Lower leg skin (tissue), 4 donors: ENCODE measurements around the gene ZFPM1. TPM values are rescaled to one million over a fixed set of nuclear protein-coding genes. Genes with fewer than 3 reads are reported as not detected.

Experiments
- DNase-seq, 2 donors: peaks; one replicate each; pipeline ENCODE4 v3.0.0-alpha.2; 2019; ENCODE audit warnings: low spot score in 2 of 2
- H3K4me3 ChIP-seq: fragments of 200-600 bp; sonication (generic); 2 replicates; pipeline ENCODE4 v1.5.1; 2017; ENCODE audit warnings: mild to moderate bottlenecking, low read depth; ENCODE audit not compliant: poor library complexity, severe bottlenecking
- POLR2A ChIP-seq, 2 donors: fragments of 450-650 bp; IDR thresholded peaks; one replicate each; pipeline ENCODE4 v1.6.1; 2016 to 2017; ENCODE audit warnings: antibody characterized with exemption in 2 of 2, mild to moderate bottlenecking in 1 of 2, moderate library complexity in 1 of 2
- WGBS, 2 donors: methylation state at CpG; one replicate each; pipeline ENCODE4 v1.1.5; 2018; 5-methylcytosine and 5-hydroxymethylcytosine counted together
- intact Hi-C: fragments of 100-400 bp; cut with DNase I; formaldehyde crosslinking; loops from one replicate; pipeline ENCODE4 v1.15.0; 2023; ENCODE audit warnings: low total_unique reads
- total RNA-seq, 4 donors: library from RNA; depleted of rRNA; stranded (reverse); fragments of >200 nt; gene quantifications; one replicate each; pipeline ENCODE4 v1.1.0, GENCODE V29; 2016
- TF ChIP-seq, protein P1 (sequence below), 3 donors: fragments of 450-650 bp; IDR thresholded peaks; one replicate each; pipeline ENCODE4 v1.5.1; 2016; ENCODE audit warnings: antibody characterized with exemption in 3 of 3, mild to moderate bottlenecking in 3 of 3, moderate library complexity in 2 of 3

The ZFPM1 gene
- total RNA-seq, 4 donors from 2014 or later: 2.0 to 4.0 (median 3.1) TPM

DNA sequence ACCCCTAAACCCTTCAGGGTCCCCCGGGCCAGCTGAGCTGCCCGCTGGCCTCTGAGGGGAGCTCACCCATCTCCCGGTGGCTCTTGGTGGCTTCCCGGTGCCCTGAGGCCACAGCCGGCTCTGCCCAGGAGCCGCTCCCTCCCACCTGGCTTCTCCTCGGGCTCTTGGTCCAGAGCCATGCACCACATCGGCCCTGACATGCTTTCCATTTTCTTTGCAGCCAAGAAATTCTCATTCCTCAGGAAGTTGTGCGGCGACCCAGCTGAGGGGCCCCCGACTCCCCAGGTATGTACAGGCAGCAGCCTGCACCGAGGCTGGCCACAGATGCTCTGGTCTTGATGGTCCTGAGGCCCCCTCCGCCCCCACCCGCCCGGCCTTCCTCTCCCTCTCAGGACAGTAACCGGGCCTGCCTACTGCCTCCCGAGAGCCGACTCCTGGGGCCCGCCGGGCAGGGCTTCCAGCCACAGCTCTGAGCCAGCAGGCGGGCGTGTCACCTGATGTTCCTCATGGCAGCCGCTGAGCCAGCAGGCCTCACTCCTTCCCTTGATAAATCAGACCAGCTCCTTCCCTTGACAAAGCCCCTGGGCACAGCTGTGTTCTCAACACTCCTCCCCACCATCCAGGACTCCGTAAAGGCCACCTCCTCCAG is 28.4 kb upstream of the ZFPM1 start:
- TF ChIP-seq, protein P1, sequence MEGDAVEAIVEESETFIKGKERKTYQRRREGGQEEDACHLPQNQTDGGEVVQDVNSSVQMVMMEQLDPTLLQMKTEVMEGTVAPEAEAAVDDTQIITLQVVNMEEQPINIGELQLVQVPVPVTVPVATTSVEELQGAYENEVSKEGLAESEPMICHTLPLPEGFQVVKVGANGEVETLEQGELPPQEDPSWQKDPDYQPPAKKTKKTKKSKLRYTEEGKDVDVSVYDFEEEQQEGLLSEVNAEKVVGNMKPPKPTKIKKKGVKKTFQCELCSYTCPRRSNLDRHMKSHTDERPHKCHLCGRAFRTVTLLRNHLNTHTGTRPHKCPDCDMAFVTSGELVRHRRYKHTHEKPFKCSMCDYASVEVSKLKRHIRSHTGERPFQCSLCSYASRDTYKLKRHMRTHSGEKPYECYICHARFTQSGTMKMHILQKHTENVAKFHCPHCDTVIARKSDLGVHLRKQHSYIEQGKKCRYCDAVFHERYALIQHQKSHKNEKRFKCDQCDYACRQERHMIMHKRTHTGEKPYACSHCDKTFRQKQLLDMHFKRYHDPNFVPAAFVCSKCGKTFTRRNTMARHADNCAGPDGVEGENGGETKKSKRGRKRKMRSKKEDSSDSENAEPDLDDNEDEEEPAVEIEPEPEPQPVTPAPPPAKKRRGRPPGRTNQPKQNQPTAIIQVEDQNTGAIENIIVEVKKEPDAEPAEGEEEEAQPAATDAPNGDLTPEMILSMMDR (IDR thresholded peaks at IDR 0.05): no peak
- no peak overlapping the region for H3K4me3 ChIP-seq
- WGBS, 2 donors: 30 to 37% methylated on average over 22 to 24 of the region's 24 CpGs
- DNase-seq: peak in 1 of 2 donors; percentile 40
- intact Hi-C loops: no loop called here

DNA sequence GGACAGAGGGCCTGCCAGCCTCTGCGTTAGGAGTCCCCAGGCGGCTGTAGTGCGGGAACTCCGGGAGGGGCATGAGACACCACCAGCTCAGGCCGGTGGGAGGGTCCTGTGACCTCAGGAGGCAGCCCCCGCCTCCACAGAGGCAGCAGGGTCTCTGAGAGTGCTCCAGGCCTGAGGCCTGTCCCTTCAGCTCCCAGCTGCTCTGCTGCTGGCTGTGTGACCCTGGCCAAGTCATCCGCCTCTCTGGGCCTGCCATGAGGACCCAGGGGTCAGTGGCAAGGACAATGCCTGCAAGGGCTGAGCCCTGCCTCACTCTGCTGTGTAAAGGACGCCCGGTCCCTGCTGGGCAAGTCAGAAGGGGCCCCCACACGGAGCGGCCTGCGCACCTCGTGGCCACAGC is 27.1 kb upstream of the ZFPM1 start:
- 97 to 100% methylated on average over 5 of the region's 13 CpGs for WGBS, 2 donors
- TF ChIP-seq POLR2A (IDR thresholded peaks at IDR 0.05): no peak
- TF ChIP-seq, protein P1 (IDR thresholded peaks at IDR 0.05): no peak
- intact Hi-C loops: no loop called here
- no peak overlapping the region for H3K4me3 ChIP-seq
- no peak for DNase-seq

DNA sequence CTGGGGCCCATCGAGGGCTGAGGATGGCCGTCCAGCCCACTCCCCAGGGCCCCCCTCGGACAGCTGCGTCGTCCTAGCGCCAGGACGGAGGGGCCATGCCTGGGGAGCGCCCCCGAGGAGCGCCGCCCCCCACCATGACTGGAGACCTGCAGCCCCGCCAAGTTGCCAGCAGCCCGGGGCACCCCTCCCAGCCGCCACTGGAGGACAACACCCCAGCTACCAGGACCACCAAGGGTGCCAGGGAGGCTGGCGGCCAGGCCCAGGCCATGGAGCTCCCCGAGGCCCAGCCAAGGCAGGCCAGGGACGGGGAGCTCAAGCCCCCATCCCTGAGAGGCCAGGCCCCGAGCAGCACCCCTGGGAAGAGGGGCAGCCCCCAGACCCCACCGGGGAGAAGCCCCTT is 25.7 kb upstream of the ZFPM1 start:
- no peak overlapping the region for H3K4me3 ChIP-seq
- no peak for DNase-seq
- intact Hi-C loops: no loop called here
- no peak for TF ChIP-seq POLR2A (IDR thresholded peaks at IDR 0.05)
- TF ChIP-seq, protein P1 (IDR thresholded peaks at IDR 0.05): no peak
- 91 to 94% methylated on average over 13 to 18 of the region's 19 CpGs for WGBS, 2 donors

DNA sequence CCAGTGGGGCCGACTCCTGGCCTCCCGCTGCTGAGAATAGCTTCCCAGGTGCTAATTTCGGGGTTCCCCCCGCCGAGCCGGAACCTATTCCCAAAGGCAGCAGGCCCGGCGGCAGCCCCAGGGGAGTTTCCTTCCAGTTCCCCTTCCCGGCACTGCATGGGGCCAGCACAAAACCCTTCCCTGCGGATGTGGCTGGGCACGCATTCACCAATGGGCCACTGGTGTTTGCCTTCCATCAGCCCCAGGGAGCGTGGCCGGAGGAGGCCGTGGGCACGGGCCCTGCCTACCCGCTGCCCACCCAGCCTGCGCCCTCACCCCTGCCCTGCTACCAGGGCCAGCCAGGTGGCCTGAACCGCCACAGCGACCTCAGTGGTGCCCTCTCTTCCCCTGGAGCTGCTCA is 24.9 kb upstream of the ZFPM1 start:
- no peak for DNase-seq
- intact Hi-C loops: no loop called here
- WGBS, 2 donors: 83 to 88% methylated on average over 15 to 19 of the region's 19 CpGs
- H3K4me3 ChIP-seq: no peak overlapping the region
- TF ChIP-seq, protein P1 (IDR thresholded peaks at IDR 0.05): no peak
- no peak for TF ChIP-seq POLR2A (IDR thresholded peaks at IDR 0.05)

DNA sequence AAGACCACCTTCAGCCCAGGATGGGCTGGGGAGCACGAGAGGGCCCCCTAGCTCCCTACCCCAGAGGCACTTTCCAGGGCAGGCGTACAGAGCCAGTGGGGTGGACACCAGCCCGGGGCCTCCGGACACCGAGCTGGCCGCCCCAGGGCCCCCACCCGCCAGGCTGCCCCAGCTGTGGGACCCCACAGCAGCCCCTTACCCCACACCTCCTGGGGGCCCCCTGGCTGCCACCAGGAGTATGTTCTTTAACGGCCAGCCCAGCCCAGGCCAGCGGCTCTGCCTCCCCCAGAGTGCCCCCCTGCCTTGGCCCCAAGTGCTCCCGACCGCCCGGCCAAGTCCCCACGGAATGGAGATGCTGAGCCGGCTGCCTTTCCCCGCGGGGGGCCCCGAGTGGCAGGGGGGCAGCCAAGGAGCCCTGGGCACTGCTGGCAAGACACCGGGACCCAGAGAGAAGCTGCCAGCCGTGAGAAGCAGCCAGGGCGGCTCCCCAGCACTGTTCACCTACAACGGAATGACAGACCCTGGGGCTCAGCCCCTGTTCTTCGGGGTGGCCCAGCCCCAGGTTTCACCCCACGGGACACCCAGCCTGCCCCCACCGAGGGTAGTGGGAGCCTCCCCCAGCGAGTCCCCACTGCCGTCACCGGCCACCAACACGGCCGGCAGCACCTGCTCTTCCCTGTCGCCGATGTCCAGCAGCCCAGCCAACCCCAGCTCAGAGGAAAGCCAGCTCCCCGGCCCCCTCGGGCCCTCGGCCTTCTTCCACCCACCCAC is 24.3 kb upstream of the ZFPM1 start:
- no peak overlapping the region for H3K4me3 ChIP-seq
- intact Hi-C loops: no loop called here

More for the DNA sequence above, 24.3 kb upstream of the ZFPM1 start:
- WGBS, 2 donors: 49 to 55% methylated on average over 16 to 25 of the region's 34 CpGs
- TF ChIP-seq, protein P1 (IDR thresholded peaks at IDR 0.05): no peak
- no peak for TF ChIP-seq POLR2A (IDR thresholded peaks at IDR 0.05)
- DNase-seq: no peak
